Measurements from ENCODE around the gene PDE4D. TPM values are rescaled to one million over a fixed set of nuclear protein-coding genes. Genes with fewer than 3 reads are reported as not detected.

Gene PDE4D
- total RNA-seq, 1 experiment from 2014 or later = 2.4 TPM

GRCh38 chr5:59652449-59652848 is 241.1 kb downstream of the PDE4D start:
- intact Hi-C loops (cut with micrococcal nuclease; ENCODE audit: unreplicated experiment) = no loop called here
- no peaks in the 10 kb centered on the region for H3K27me3 ChIP-seq (ENCODE audit: control insufficient read depth, insufficient read depth, low read length)
- no peak for DNase-seq (ENCODE audit: low read depth, low spot score)
- no peak overlapping the region for H3K4me3 ChIP-seq (ENCODE audit: low read depth in 2 of 2, low read length in 2 of 2)
- H3K27ac ChIP-seq (ENCODE audit: low read length) = no peak overlapping the region
- no peak for ATAC-seq
- H3K36me3 ChIP-seq (ENCODE audit: control insufficient read depth, insufficient read depth, low read length) = no peaks in the 10 kb centered on the region
- in situ Hi-C loops (cut with HindIII; ENCODE audit: low pct_unique_long_range_greater_than_20kb, low sequenced_read_pairs) = no loop called here
- H3K4me1 ChIP-seq (ENCODE audit: control insufficient read depth, insufficient read depth, low read length) = no peaks in the 10 kb centered on the region
- POLR2A ChIA-PET = no interaction called here
- TF ChIP-seq SIN3A (IDR thresholded peaks at IDR 0.05; ENCODE audit: borderline replicate concordance, insufficient read depth, low read depth, low read length) (no peak), TCF7L2 (IDR thresholded peaks at IDR 0.05; ENCODE audit: low read depth, low read length) (no peak), CTCF (IDR thresholded peaks at IDR 0.05) (no peak), REST (IDR thresholded peaks at IDR 0.05; ENCODE audit: insufficient read depth in 1 of 2, low read depth in 2 of 2, low read length in 1 of 2) (no peak), POLR2AphosphoS5 (IDR thresholded peaks at IDR 0.05; ENCODE audit: low read depth, low read length) (no peak)
- no peaks in the 10 kb centered on the region for H3K9me3 ChIP-seq (ENCODE audit: control insufficient read depth, insufficient read depth, low read depth, low read length)
- CTCF ChIA-PET = no interaction called here
- BruUV-seq (replicated peaks) = no TSS peak

GRCh38 chr5:59648949-59649921 is 244.3 kb downstream of the PDE4D start:
- ChIA-PET POLR2A (no interaction called here), CTCF (no interaction called here)
- no peaks in the 10 kb centered on the region for H3K36me3 ChIP-seq (ENCODE audit: control insufficient read depth, insufficient read depth, low read length)
- in situ Hi-C loops (cut with HindIII; ENCODE audit: low pct_unique_long_range_greater_than_20kb, low sequenced_read_pairs) = no loop called here
- H3K27me3 ChIP-seq (ENCODE audit: control insufficient read depth, insufficient read depth, low read length) = no peaks in the 10 kb centered on the region
- H3K27ac ChIP-seq (ENCODE audit: low read length) = no peak overlapping the region
- DNase-seq (ENCODE audit: low read depth, low spot score) = no peak
- BruUV-seq (replicated peaks) = no TSS peak
- no peak for TF ChIP-seq CTCF (IDR thresholded peaks at IDR 0.05)
- no peak for TF ChIP-seq TCF7L2 (IDR thresholded peaks at IDR 0.05; ENCODE audit: low read depth, low read length)
- TF ChIP-seq SIN3A (IDR thresholded peaks at IDR 0.05; ENCODE audit: borderline replicate concordance, insufficient read depth, low read depth, low read length) = no peak
- no peak for TF ChIP-seq REST (IDR thresholded peaks at IDR 0.05; ENCODE audit: insufficient read depth in 1 of 2, low read depth in 2 of 2, low read length in 1 of 2)
- TF ChIP-seq POLR2AphosphoS5 (IDR thresholded peaks at IDR 0.05; ENCODE audit: low read depth, low read length) = no peak
- no peaks in the 10 kb centered on the region for H3K4me1 ChIP-seq (ENCODE audit: control insufficient read depth, insufficient read depth, low read length)
- no peak overlapping the region for H3K4me3 ChIP-seq (ENCODE audit: low read depth in 2 of 2, low read length in 2 of 2)
- no peaks in the 10 kb centered on the region for H3K9me3 ChIP-seq (ENCODE audit: control insufficient read depth, insufficient read depth, low read depth, low read length)
- ATAC-seq = no peak
- intact Hi-C loops (cut with micrococcal nuclease; ENCODE audit: unreplicated experiment) = no loop called here
